SH-SY5Y (cell line): ENCODE measurements around the gene PACSIN3.

Experiments
- GATA2 ChIP-seq: IDR thresholded peaks from 2 replicates; pipeline ENCODE4 v1.6.1; 2011; ENCODE audit warnings: mild to moderate bottlenecking, low read depth, low read length
- GATA3 ChIP-seq: IDR thresholded peaks from 2 replicates; pipeline ENCODE4 v1.6.1; 2011; ENCODE audit warnings: low read depth, mild to moderate bottlenecking, low read length, moderate library complexity

Gene PACSIN3

GRCh38 chr11:47165253-47165840 lies 20.9 kb downstream of the PACSIN3 start:
- TF ChIP-seq GATA2 (no peak), GATA3 (no peak)

GRCh38 chr11:47164321-47164720 lies 21.9 kb downstream of the PACSIN3 start:
- no peak for TF ChIP-seq GATA2
- no peak for TF ChIP-seq GATA3

- TF ChIP-seq GATA2 (no peak), GATA3 (no peak)
These were observed 22.3 kb downstream of the PACSIN3 start for GRCh38 chr11:47163898-47164297.

GRCh38 chr11:47163193-47163592 lies 23.0 kb downstream of the PACSIN3 start:
- TF ChIP-seq GATA3 = no peak
- no peak for TF ChIP-seq GATA2

- TF ChIP-seq GATA3 (no peak), GATA2 (no peak)
These were observed 23.8 kb downstream of the PACSIN3 start for GRCh38 chr11:47162426-47162825.

GRCh38 chr11:47161890-47162289 lies 24.3 kb downstream of the PACSIN3 start:
- no peak for TF ChIP-seq GATA2
- no peak for TF ChIP-seq GATA3

- TF ChIP-seq GATA3 (no peak), GATA2 (no peak)
These were observed 24.9 kb downstream of the PACSIN3 start for GRCh38 chr11:47161134-47161854.

- no peak for TF ChIP-seq GATA2
- TF ChIP-seq GATA3 = no peak
These were observed 25.5 kb downstream of the PACSIN3 start for GRCh38 chr11:47160753-47161133.

- no peak for TF ChIP-seq GATA2
- TF ChIP-seq GATA3 = no peak
These were observed 28.0 kb downstream of the PACSIN3 start for GRCh38 chr11:47158242-47158641.

GRCh38 chr11:47157805-47158204 lies 28.4 kb downstream of the PACSIN3 start:
- TF ChIP-seq GATA3 (no peak), GATA2 (no peak)

GRCh38 chr11:47156951-47157350 lies 29.3 kb downstream of the PACSIN3 start:
- TF ChIP-seq GATA2 (no peak), GATA3 (no peak)

- TF ChIP-seq GATA3 = no peak
- no peak for TF ChIP-seq GATA2
These were observed 29.9 kb downstream of the PACSIN3 start for GRCh38 chr11:47156333-47156732.

- no peak for TF ChIP-seq GATA3
- no peak for TF ChIP-seq GATA2
These were observed 30.4 kb downstream of the PACSIN3 start for GRCh38 chr11:47155879-47156278.

GRCh38 chr11:47154616-47155570 lies 31.3 kb downstream of the PACSIN3 start:
- TF ChIP-seq GATA3 = no peak
- no peak for TF ChIP-seq GATA2
